Measurements from ENCODE around the gene NAP1L4. TPM values are rescaled to one million over a fixed set of nuclear protein-coding genes. Genes with fewer than 3 reads are reported as not detected.

Gene NAP1L4, protein sequence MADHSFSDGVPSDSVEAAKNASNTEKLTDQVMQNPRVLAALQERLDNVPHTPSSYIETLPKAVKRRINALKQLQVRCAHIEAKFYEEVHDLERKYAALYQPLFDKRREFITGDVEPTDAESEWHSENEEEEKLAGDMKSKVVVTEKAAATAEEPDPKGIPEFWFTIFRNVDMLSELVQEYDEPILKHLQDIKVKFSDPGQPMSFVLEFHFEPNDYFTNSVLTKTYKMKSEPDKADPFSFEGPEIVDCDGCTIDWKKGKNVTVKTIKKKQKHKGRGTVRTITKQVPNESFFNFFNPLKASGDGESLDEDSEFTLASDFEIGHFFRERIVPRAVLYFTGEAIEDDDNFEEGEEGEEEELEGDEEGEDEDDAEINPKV
- total RNA-seq = 100 to 1,000 TPM; 262 to 285 TPM
- 144 TPM for polyA plus RNA-seq (2013, experiment 1 of 2)
- 161 TPM for polyA plus RNA-seq (2013, experiment 2 of 2)
- total RNA-seq = 124 to 460 (median 268) reads per million in 172 experiments

DNA sequence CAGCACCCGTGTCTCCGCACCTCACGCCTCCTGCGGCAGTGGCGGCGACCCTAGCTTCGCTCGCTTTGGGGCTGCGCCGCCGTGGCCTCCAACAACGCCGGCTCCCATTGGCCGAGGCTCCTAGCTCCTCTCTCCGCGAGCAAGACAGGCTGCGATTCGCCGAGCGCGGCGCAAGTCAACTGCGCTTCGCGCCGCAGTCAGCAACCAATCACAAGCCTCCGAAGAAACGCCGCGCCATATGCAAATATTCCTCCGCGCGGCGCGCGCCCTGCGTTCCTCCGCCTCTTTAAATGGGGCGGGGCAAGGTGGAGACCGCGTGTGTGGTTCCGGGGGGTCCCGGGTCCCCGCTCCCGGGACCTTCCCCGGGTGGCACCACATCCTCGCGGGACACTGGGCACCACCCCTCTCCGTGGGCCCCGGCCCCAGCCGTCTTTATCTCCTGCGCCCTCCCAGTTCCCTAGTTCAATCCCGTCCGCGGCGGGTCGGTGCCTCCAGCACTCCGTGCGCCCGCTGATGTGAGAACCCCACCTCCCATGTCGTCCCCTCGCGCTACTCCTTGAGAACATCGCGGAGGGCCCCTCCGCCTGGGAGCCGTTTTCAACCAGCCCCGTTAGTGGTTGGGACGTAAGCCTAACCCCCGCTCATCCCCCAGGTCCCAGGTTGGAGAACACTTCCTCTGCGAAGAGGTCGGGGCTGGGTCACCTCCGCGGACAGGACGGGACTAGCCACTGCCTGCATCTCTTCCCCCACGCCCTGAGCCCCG is at the start of gene NAP1L4:
TSS of gene NAP1L4 (minus strand) at position 96 of the 763 bp plus-strand sequence. CDS start 13,109 bp downstream, outside the sequence.
- Histone ChIP-seq H3K27me3 (ENCODE audit: control insufficient read depth in 1 of 2, insufficient read depth in 2 of 2, low read length in 2 of 2) (no peaks in the 10 kb centered on the region), H3K4me1 (ENCODE audit: insufficient read depth, low read length) (peaks cover 17% of the 10 kb centered on the region), H3K36me3 (ENCODE audit: insufficient read depth, low read length) (no peaks in the 10 kb centered on the region), H3K4me3 (ENCODE audit: low read length) (peak within 1 kb of the TSS; percentile 95), H3K9me3 (ENCODE audit: control insufficient read depth in 1 of 2, insufficient read depth in 1 of 2, low read length in 2 of 2) (no peaks in the 10 kb centered on the region), H3K27ac (ENCODE audit: low read depth in 1 of 2, low read length in 2 of 2) (peak within 1 kb of the TSS; percentile 73 to 78)
- H3K9me3 Mint-ChIP-seq = no peaks in the 10 kb centered on the region
- POLR2A ChIA-PET = interaction anchor here (0.6 to 4.8 kb wide), 18 partner anchors 9 to 592 kb away, joined by 3 to 206 read pairs (median 5); partner anchors contain the start of genes CARS1 and TSSC4
- CTCF ChIA-PET = interaction anchor here (1.0 to 1.4 kb wide), 3 partner anchors 16 to 592 kb away, joined by 3 read pairs; partner anchors contain the start of gene TSSC4
- TF ChIP-seq CTCF (IDR thresholded peaks at IDR 0.05) = no peak
- H3K4me1 Mint-ChIP-seq (ENCODE audit: low read depth) = peaks cover 35% of the 10 kb centered on the region
- ATAC-seq (ENCODE audit: poor library complexity) (peak; percentile 83), DNase-seq (peak; percentile 91 to 99 (median 96))
- H3K27ac Mint-ChIP-seq = peak within 1 kb of the TSS; percentile 89
- peak within 1 kb of the TSS; percentile 99 for H3K4me3 Mint-ChIP-seq
- peaks cover 26% of the 10 kb centered on the region for H3K36me3 Mint-ChIP-seq (ENCODE audit: low read depth)
- intact Hi-C loops (cut with DNase I, micrococcal nuclease) = loop anchor here (1.0 to 5.0 kb wide), 3 partner anchors 22 to 105 kb away; partner anchors contain the start of gene CDKN1C (in 1 of the 2)
- H3K27me3 Mint-ChIP-seq = no peaks in the 10 kb centered on the region

GRCh38 chr11:3040881-3041280 is 48.8 kb upstream of the NAP1L4 start:
- no peaks in the 10 kb centered on the region for H3K9me3 Mint-ChIP-seq
- Histone ChIP-seq H3K36me3 (ENCODE audit: insufficient read depth, low read length) (peaks cover 82% of the 10 kb centered on the region), H3K4me1 (ENCODE audit: insufficient read depth, low read length) (peaks cover 19% of the 10 kb centered on the region), H3K9me3 (ENCODE audit: control insufficient read depth in 1 of 2, insufficient read depth in 1 of 2, low read length in 2 of 2) (no peaks in the 10 kb centered on the region), H3K27ac (ENCODE audit: low read depth in 1 of 2, low read length in 2 of 2) (no peak overlapping the region), H3K4me3 (ENCODE audit: low read length) (no peak overlapping the region), H3K27me3 (ENCODE audit: control insufficient read depth in 1 of 2, insufficient read depth in 2 of 2, low read length in 2 of 2) (no peaks in the 10 kb centered on the region)
- no peak for DNase-seq
- no peak overlapping the region for H3K4me3 Mint-ChIP-seq
- peaks cover 24% of the 10 kb centered on the region for H3K4me1 Mint-ChIP-seq (ENCODE audit: low read depth)
- CTCF ChIA-PET = no interaction called here
- POLR2A ChIA-PET = interaction anchor here (1.7 kb wide), 1 partner anchor 51 kb away, joined by 5 read pairs; no protein-coding TSS in a partner anchor
- TF ChIP-seq CTCF (IDR thresholded peaks at IDR 0.05) = no peak
- intact Hi-C loops (cut with DNase I, micrococcal nuclease) = no loop called here
- H3K27me3 Mint-ChIP-seq = no peaks in the 10 kb centered on the region
- peaks cover 78% of the 10 kb centered on the region for H3K36me3 Mint-ChIP-seq (ENCODE audit: low read depth)
- no peak overlapping the region for H3K27ac Mint-ChIP-seq
- no peak for ATAC-seq (ENCODE audit: poor library complexity)

DNA sequence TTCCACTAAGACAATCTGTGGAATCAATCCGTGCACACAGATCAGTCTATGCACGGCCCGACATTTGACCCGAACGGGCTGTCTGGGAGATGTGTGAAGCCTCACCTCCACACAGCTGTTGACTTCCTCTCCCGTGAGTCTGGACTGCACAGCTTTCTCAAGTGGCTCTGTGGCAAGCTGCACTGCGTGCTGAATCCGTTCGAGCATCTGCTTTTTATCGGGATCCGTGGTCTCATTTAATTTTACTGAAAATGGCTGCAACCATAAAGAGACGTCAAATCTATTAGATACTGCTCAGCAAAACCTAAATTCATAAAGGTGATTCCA is 45.8 kb upstream of the NAP1L4 start:
- Mint-ChIP-seq H3K9me3 (no peaks in the 10 kb centered on the region), H3K4me3 (no peak overlapping the region), H3K36me3 (ENCODE audit: low read depth) (peaks cover 82% of the 10 kb centered on the region), H3K4me1 (ENCODE audit: low read depth) (peaks cover 27% of the 10 kb centered on the region), H3K27me3 (no peaks in the 10 kb centered on the region), H3K27ac (peak overlapping the region; percentile 63)
- no peak for TF ChIP-seq CTCF (IDR thresholded peaks at IDR 0.05)
- Histone ChIP-seq H3K9me3 (ENCODE audit: control insufficient read depth in 1 of 2, insufficient read depth in 1 of 2, low read length in 2 of 2) (no peaks in the 10 kb centered on the region), H3K4me3 (ENCODE audit: low read length) (no peak overlapping the region), H3K4me1 (ENCODE audit: insufficient read depth, low read length) (peaks cover 19% of the 10 kb centered on the region), H3K27me3 (ENCODE audit: control insufficient read depth in 1 of 2, insufficient read depth in 2 of 2, low read length in 2 of 2) (no peaks in the 10 kb centered on the region), H3K36me3 (ENCODE audit: insufficient read depth, low read length) (peaks cover 85% of the 10 kb centered on the region), H3K27ac (ENCODE audit: low read depth in 1 of 2, low read length in 2 of 2) (no peak overlapping the region)
- ChIA-PET POLR2A (interaction anchor here (0.7 to 2.1 kb wide), 5 partner anchors 12 to 503 kb away, joined by 3 to 12 read pairs (median 6); partner anchors contain the start of gene NAP1L4), CTCF (interaction anchor here (0.8 to 3.4 kb wide), 5 partner anchors 11 to 53 kb away, joined by 3 to 22 read pairs (median 4); no protein-coding TSS in a partner anchor)
- ATAC-seq (ENCODE audit: poor library complexity) (no peak), DNase-seq (peak in 1 of 14 experiments; percentile 28)
- intact Hi-C loops (cut with DNase I, micrococcal nuclease) = loop anchor here in 1 of 2 experiments (1.0 to 5.0 kb wide), 3 partner anchors 21 to 179 kb away; partner anchors contain the start of gene MRGPRG
